ENCODE measurements around the gene UIMC1.

- TF ChIP-seq CTCF (IDR thresholded peaks at IDR 0.05; ENCODE audit: insufficient read depth, low read depth, low read length) (no peak), EZH2 (IDR thresholded peaks at IDR 0.05; ENCODE audit: insufficient read depth, low read length) (no peak)
Measured at GRCh38 chr5:176863041-176863764, 143.4 kb downstream of the UIMC1 start.
